H1 (cell line): ENCODE measurements around the gene FAIM2.

Source experiments
- TAF1 ChIP-seq: IDR thresholded peaks from 2 replicates; pipeline ENCODE4 v1.6.1; 2011; ENCODE audit warnings: mild to moderate bottlenecking, low read depth, low read length
- TF ChIP-seq, protein P1 (sequence below): IDR thresholded peaks from 2 replicates; pipeline ENCODE4 v1.6.1; 2012; ENCODE audit warnings: inconsistent platforms

DNA sequence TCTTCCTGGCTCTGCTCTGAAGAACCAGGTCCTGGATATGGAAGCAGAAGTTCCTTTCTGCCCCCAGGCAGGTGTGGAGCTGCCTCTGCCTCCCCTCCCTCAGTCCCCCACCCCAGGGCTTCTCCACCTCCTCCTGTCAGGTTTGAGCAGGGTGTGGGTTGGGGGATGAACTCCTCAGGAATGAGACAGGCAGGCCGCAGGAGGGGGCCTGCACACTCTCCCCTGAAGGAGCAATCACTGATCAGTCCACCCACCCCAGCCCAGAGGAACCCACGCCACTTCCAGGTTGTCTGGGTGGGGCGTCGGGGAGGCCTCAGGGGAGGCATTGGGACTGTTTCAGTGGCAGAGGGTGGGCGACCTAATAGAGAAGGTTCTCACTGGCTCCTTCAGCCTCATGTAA lies 26.6 kb downstream of the FAIM2 start:
- TF ChIP-seq, protein P1, sequence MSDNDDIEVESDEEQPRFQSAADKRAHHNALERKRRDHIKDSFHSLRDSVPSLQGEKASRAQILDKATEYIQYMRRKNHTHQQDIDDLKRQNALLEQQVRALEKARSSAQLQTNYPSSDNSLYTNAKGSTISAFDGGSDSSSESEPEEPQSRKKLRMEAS: no peak
- no peak for TF ChIP-seq TAF1
